GM12892 (cell line): Measurements from ENCODE around the gene PPARD.

Experiments used
- POLR2A ChIP-seq: IDR thresholded peaks from 2 replicates; pipeline ENCODE4 v1.6.1; 2011; ENCODE audit warnings: low read depth, low read length, control low read depth
- POLR2AphosphoS5 ChIP-seq: IDR thresholded peaks from 2 replicates; pipeline ENCODE4 v1.6.1; 2011; ENCODE audit warnings: low read depth, low read length, control low read depth
- TAF1 ChIP-seq: IDR thresholded peaks from 2 replicates; pipeline ENCODE4 v1.6.1; 2011; ENCODE audit warnings: low read depth, mild to moderate bottlenecking, control low read depth, low read length, borderline replicate concordance

- TF ChIP-seq POLR2A: no peak
- no peak for TF ChIP-seq TAF1
- TF ChIP-seq POLR2AphosphoS5: no peak
These were observed 22.3 kb upstream of the PPARD start for GRCh38 chr6:35320031-35320410.
